ENCODE results near the gene MUC6.

The MUC6 gene

GRCh38 chr11:1070594-1071462, 34.3 kb upstream of the MUC6 start:
- no peak for DNase-seq (ENCODE audit: extremely low spot score)

GRCh38 chr11:1069740-1070139, 33.2 kb upstream of the MUC6 start:
- ChIA-PET CTCF (no interaction called here), POLR2A (no interaction called here)
- DNase-seq (ENCODE audit: extremely low spot score) = no peak
- TF ChIP-seq SUZ12 (IDR thresholded peaks at IDR 0.05) (no peak), BHLHE40 (IDR thresholded peaks at IDR 0.05; ENCODE audit: borderline replicate concordance) (no peak), ELF4 (IDR thresholded peaks at IDR 0.05) (no peak), NFRKB (IDR thresholded peaks at IDR 0.05) (no peak), HDGF (IDR thresholded peaks at IDR 0.05; ENCODE audit: borderline replicate concordance) (no peak), PKNOX1 (IDR thresholded peaks at IDR 0.05) (no peak), FOXA1 (IDR thresholded peaks at IDR 0.05) (no peak), LEF1 (IDR thresholded peaks at IDR 0.05; ENCODE audit: borderline replicate concordance) (no peak), ARNT (IDR thresholded peaks at IDR 0.05) (no peak), TARDBP (IDR thresholded peaks at IDR 0.05) (no peak), FOXM1 (IDR thresholded peaks at IDR 0.05; ENCODE audit: borderline replicate concordance) (no peak), SP1 (IDR thresholded peaks at IDR 0.05) (no peak), FOXK2 (IDR thresholded peaks at IDR 0.05) (no peak), L3MBTL2 (conservative IDR thresholded peaks at IDR 0.05) (no peak), ZNF384 (IDR thresholded peaks at IDR 0.05) (no peak), CTBP1 (IDR thresholded peaks at IDR 0.05; ENCODE audit: borderline replicate concordance) (no peak)

More at GRCh38 chr11:1070594-1071462, 34.3 kb upstream of the MUC6 start:
- POLR2A ChIA-PET = no interaction called here
- CTCF ChIA-PET = interaction anchor here (0.8 kb wide), 1 partner anchor 16 kb away, joined by 3 read pairs; no protein-coding TSS in a partner anchor
- TF ChIP-seq ARNT (IDR thresholded peaks at IDR 0.05) (no peak), BHLHE40 (IDR thresholded peaks at IDR 0.05; ENCODE audit: borderline replicate concordance) (no peak), HDGF (IDR thresholded peaks at IDR 0.05; ENCODE audit: borderline replicate concordance) (no peak), LEF1 (IDR thresholded peaks at IDR 0.05; ENCODE audit: borderline replicate concordance) (no peak), FOXM1 (IDR thresholded peaks at IDR 0.05; ENCODE audit: borderline replicate concordance) (no peak), FOXK2 (IDR thresholded peaks at IDR 0.05) (no peak), SUZ12 (IDR thresholded peaks at IDR 0.05) (no peak), ELF4 (IDR thresholded peaks at IDR 0.05) (no peak), L3MBTL2 (conservative IDR thresholded peaks at IDR 0.05) (no peak), NFRKB (IDR thresholded peaks at IDR 0.05) (no peak), CTBP1 (IDR thresholded peaks at IDR 0.05; ENCODE audit: borderline replicate concordance) (no peak), ZNF384 (IDR thresholded peaks at IDR 0.05) (no peak), SP1 (IDR thresholded peaks at IDR 0.05) (no peak), PKNOX1 (IDR thresholded peaks at IDR 0.05) (no peak)

GRCh38 chr11:1067812-1068496, 31.4 kb upstream of the MUC6 start:
- CTCF ChIA-PET = no interaction called here
- no peak for DNase-seq (ENCODE audit: extremely low spot score)
- POLR2A ChIA-PET = no interaction called here
- no peak for TF ChIP-seq L3MBTL2 (conservative IDR thresholded peaks at IDR 0.05)
- no peak for TF ChIP-seq FOXA1 (IDR thresholded peaks at IDR 0.05)
- TF ChIP-seq TARDBP (IDR thresholded peaks at IDR 0.05) = no peak
- TF ChIP-seq FOXK2 (IDR thresholded peaks at IDR 0.05) = no peak
- TF ChIP-seq SP1 (IDR thresholded peaks at IDR 0.05) = no peak
- TF ChIP-seq CTBP1 (IDR thresholded peaks at IDR 0.05; ENCODE audit: borderline replicate concordance) = no peak
- no peak for TF ChIP-seq ZNF384 (IDR thresholded peaks at IDR 0.05)
- TF ChIP-seq ELF4 (IDR thresholded peaks at IDR 0.05) = no peak
- TF ChIP-seq NFRKB (IDR thresholded peaks at IDR 0.05) = no peak
- no peak for TF ChIP-seq FOXM1 (IDR thresholded peaks at IDR 0.05; ENCODE audit: borderline replicate concordance)
- TF ChIP-seq BHLHE40 (IDR thresholded peaks at IDR 0.05; ENCODE audit: borderline replicate concordance) = no peak

GRCh38 chr11:1064167-1064566, 27.6 kb upstream of the MUC6 start:
- CTCF ChIA-PET = no interaction called here

More at GRCh38 chr11:1064167-1064566, 27.6 kb upstream of the MUC6 start:
- no peak for TF ChIP-seq PKNOX1 (IDR thresholded peaks at IDR 0.05)
- no peak for TF ChIP-seq FOXA1 (IDR thresholded peaks at IDR 0.05)
- no peak for TF ChIP-seq SP1 (IDR thresholded peaks at IDR 0.05)
- no peak for TF ChIP-seq FOXK2 (IDR thresholded peaks at IDR 0.05)
- TF ChIP-seq FOXM1 (IDR thresholded peaks at IDR 0.05; ENCODE audit: borderline replicate concordance) = no peak
- TF ChIP-seq NFRKB (IDR thresholded peaks at IDR 0.05) = no peak
- TF ChIP-seq ARNT (IDR thresholded peaks at IDR 0.05) = no peak
- TF ChIP-seq ZNF384 (IDR thresholded peaks at IDR 0.05) = no peak
- no peak for TF ChIP-seq ELF4 (IDR thresholded peaks at IDR 0.05)
- DNase-seq (ENCODE audit: extremely low spot score) = no peak
- POLR2A ChIA-PET = no interaction called here

All from HEK293T (cell line).